Body of pancreas (tissue), 4 donors: ENCODE results near the gene TPST2. TPM values are rescaled to one million over a fixed set of nuclear protein-coding genes. Genes with fewer than 3 reads are reported as not detected.

Experiments used
- ATAC-seq: fragments of 150-250 bp; one replicate; pipeline ENCODE4 v1.9.1; 2016
- DNase-seq, 4 donors: peaks; one replicate each; pipeline ENCODE4 v3.0.0-alpha.2; 2019
- H3K27ac ChIP-seq, 4 donors: fragments of 200-600 bp; sonication (generic); 1 replicate in 3 of 4; 2 replicates in 1 of 4; pipeline versions ENCODE4 v1.5.1 to v1.6.1; 2016 to 2019; ENCODE audit warnings: mild to moderate bottlenecking in 1 of 4, mixed read lengths in 1 of 4, moderate library complexity in 1 of 4
- H3K27me3 ChIP-seq, 2 donors: fragments of 200-600 bp; sonication (generic); one replicate each; pipeline ENCODE4 v1.6.0; 2016; ENCODE audit warnings: mild to moderate bottlenecking in 1 of 2
- H3K36me3 ChIP-seq, 2 donors: fragments of 200-600 bp; sonication (generic); replicated peaks in 1 of 2; 2 replicates each; pipeline ENCODE4 v1.5.1; 2016; ENCODE audit warnings: low read depth in 2 of 2; ENCODE audit not compliant: insufficient read depth in 1 of 2
- H3K4me1 ChIP-seq: fragments of 200-600 bp; sonication (generic); one replicate; pipeline ENCODE4 v1.6.0; 2016
- H3K4me3 ChIP-seq, 2 donors: fragments of 200-600 bp; sonication (generic); 1 replicate in 1 of 2; 2 replicates in 1 of 2; pipeline ENCODE4 v1.5.1; 2016 to 2019
- H3K9me3 ChIP-seq, 3 donors: fragments of 200-600 bp; sonication (generic); 1 replicate in 2 of 3; 2 replicates in 1 of 3; pipeline ENCODE4 v1.5.1; 2016
- CTCF ChIP-seq, 7 experiments: fragments of 450-650 bp in 4 of 7; fragments of 200-600 bp in 3 of 7; sonication (generic) in 3 of 7; IDR thresholded peaks; one replicate each; pipeline ENCODE4 v1.5.1; 2016 to 2019; ENCODE audit warnings: antibody characterized with exemption in 7 of 7
- POLR2A ChIP-seq, 3 donors: fragments of 450-650 bp; IDR thresholded peaks; one replicate each; pipeline ENCODE4 v1.6.1; 2016; ENCODE audit warnings: antibody characterized with exemption in 3 of 3, mild to moderate bottlenecking in 2 of 3
- WGBS, 2 donors: methylation state at CpG; one replicate each; pipeline ENCODE4 v1.1.5; 2017; 5-methylcytosine and 5-hydroxymethylcytosine counted together
- intact Hi-C: fragments of 100-400 bp; cut with DNase I; formaldehyde crosslinking; loops from one replicate; pipeline ENCODE4 v1.15.1; 2023
- total RNA-seq, 2 donors: library from RNA; depleted of rRNA; stranded (reverse); fragments of >200 nt; gene quantifications; one replicate each; pipeline ENCODE4 v1.1.0, GENCODE V29; 2016

The TPST2 gene
- total RNA-seq, 2 donors from 2014 or later = 547 to 586 TPM

DNA sequence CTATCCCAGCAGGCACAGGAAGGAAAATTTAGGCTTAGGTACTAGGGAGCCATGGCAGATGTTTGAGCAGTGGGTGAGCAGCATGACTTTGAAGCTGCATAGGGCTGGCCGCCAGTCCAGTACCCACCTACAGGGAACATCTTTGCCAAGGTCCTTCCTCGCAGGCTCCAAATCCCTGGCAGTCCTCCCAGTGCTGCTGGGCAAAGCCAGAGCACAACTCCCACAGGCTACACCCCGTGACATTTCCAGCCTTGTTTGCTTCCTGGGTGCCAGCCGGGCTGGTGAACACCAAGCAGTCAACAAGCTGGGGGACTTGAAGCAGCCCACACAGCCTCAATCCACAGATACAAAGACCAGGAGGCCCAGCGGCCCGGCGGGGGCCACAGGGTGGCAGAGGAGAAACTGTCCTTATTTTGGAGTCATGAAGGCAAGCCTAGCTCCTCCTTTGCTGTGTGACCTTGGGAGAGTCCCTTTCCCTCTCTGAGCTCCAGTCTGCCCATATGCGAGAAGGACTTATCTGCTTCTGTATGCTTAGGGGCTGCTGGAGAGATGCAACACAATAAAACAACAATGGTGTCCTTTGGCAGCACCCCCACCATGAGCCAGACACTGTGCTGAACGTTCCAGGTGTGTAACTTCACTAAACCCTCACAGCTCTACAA, 28.0 kb downstream of the TPST2 start:
- peak; percentile 93 to 97 (median 96) for DNase-seq
- Histone ChIP-seq H3K4me3 (no peak overlapping the region), H3K27me3 (no peaks in the 10 kb centered on the region), H3K4me1 (peaks cover 42% of the 10 kb centered on the region), H3K9me3 (no peaks in the 10 kb centered on the region), H3K36me3 (no peaks in the 10 kb centered on the region), H3K27ac (peak overlapping the region; percentile 76 to 86 (median 85))
- intact Hi-C loops = no loop called here
- WGBS, 2 donors = 44 to 46% methylated on average over 6 to 9 of the region's 9 CpGs
- ATAC-seq = peak; percentile 65
- TF ChIP-seq CTCF (IDR thresholded peaks at IDR 0.05) (peak in 3 of 7 experiments; percentile 4 to 22 (median 7)), POLR2A (IDR thresholded peaks at IDR 0.05) (peak; percentile 39 to 65 (median 64))

DNA sequence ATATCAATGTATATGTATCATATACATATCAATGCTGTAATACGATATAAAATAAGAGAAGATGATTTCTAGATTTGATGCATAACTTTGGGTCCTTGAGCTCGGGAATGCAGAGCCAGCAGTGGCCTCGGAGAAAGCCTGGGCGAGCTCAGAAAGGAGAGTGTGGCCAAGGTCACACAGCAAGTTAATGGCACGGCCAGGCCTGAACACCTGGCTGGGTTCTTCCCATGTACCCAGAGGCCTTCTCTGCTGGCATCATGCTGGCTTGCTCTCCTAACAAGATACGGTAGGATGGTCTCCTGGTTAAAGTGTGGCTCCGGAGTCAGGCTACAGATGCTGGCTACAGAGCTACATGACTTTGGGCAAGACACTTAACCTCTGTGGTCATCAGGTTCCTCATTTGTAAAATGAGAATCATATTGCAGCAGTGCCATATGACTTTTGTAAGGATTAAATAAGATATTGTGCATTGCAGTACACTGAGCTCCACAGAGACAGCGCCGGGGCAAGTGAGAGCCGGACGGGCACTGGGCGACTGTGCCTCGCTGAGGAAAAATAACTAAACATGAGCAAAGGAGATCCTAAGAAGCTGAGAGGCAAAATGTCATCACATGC, 29.9 kb downstream of the TPST2 start:
- TF ChIP-seq POLR2A (IDR thresholded peaks at IDR 0.05) (peak in 2 of 3 donors; percentile 19 to 41), CTCF (IDR thresholded peaks at IDR 0.05) (no peak)
- DNase-seq (peak; percentile 71 to 82 (median 78)), ATAC-seq (peak; percentile 33)
- Histone ChIP-seq H3K4me3 (no peak overlapping the region), H3K36me3 (no peaks in the 10 kb centered on the region), H3K27ac (peak overlapping the region; percentile 80 to 88 (median 86)), H3K27me3 (no peaks in the 10 kb centered on the region), H3K9me3 (no peaks in the 10 kb centered on the region), H3K4me1 (peaks cover 55% of the 10 kb centered on the region)
- intact Hi-C loops = no loop called here
- WGBS, 2 donors = 28 to 42% methylated on average over 11 to 13 of the region's 13 CpGs

GRCh38 chr22:26558248-26558895, 31.6 kb downstream of the TPST2 start:
- peak; percentile 63 to 73 (median 68) for DNase-seq
- intact Hi-C loops = no loop called here
- Histone ChIP-seq H3K36me3 (no peaks in the 10 kb centered on the region), H3K4me1 (peaks cover 72% of the 10 kb centered on the region), H3K27ac (peak overlapping the region; percentile 80 to 88 (median 86)), H3K4me3 (no peak overlapping the region), H3K27me3 (no peaks in the 10 kb centered on the region), H3K9me3 (no peaks in the 10 kb centered on the region)
- 31 to 39% methylated on average over 3 of the region's 3 CpGs for WGBS, 2 donors
- peak; percentile 47 for ATAC-seq
- TF ChIP-seq CTCF (IDR thresholded peaks at IDR 0.05) (no peak), POLR2A (IDR thresholded peaks at IDR 0.05) (peak in 1 of 3 donors; percentile 4)

DNA sequence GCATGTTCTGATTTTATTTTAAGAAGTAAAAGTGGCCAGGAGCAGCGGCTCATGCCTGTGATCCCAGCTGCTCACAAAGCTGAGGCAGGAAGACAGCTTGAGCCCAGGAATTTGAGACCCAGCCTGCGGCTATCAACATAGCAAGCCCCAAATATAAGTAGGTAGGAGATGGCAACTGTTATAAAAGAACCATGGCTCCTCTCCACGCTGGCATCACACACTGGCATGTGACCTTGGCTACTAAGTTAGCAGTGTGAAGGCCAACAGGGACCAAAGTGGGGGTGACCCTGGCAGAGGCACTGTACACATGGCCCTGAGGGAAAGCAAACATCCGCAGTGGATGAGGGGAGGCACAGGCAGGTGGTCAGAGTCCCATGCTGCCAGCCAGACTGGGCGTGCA, 33.0 kb downstream of the TPST2 start:
- DNase-seq (peak; percentile 91 to 97 (median 96)), ATAC-seq (peak; percentile 78)
- Histone ChIP-seq H3K4me1 (peaks cover 87% of the 10 kb centered on the region), H3K27me3 (no peaks in the 10 kb centered on the region), H3K4me3 (no peak overlapping the region), H3K36me3 (no peaks in the 10 kb centered on the region), H3K9me3 (no peaks in the 10 kb centered on the region), H3K27ac (peak overlapping the region; percentile 75 to 88 (median 86))
- WGBS, 2 donors = 15 to 30% methylated on average over 5 of the region's 5 CpGs
- TF ChIP-seq CTCF (IDR thresholded peaks at IDR 0.05) (no peak), POLR2A (IDR thresholded peaks at IDR 0.05) (peak in 2 of 3 donors; percentile 19 to 28)
- intact Hi-C loops = no loop called here
